SK-N-SH treated with all-trans-retinoic acid at 6 μM for 48 hours (cell line): ENCODE results near the gene NAIP.
"Not testable (repeated sequence)": the region's sequence is repeated elsewhere in the genome, so short reads cannot be mapped to it uniquely, and the experiment has no call there.

ENCODE experiments used
- ARNTL ChIP-seq: fragments of 450-650 bp; formaldehyde crosslinking; IDR thresholded peaks from 2 replicates; pipeline ENCODE4 v1.5.0; 2020; ENCODE audit warnings: low read depth, mild to moderate bottlenecking, moderate library complexity, borderline replicate concordance
- BACH2 ChIP-seq: fragments of 250-450 bp; sonication (Bioruptor Pico); IDR thresholded peaks from 2 replicates; pipeline ENCODE4 v1.9.0; 2021; ENCODE audit warnings: mild to moderate bottlenecking, borderline replicate concordance
- CSDC2 ChIP-seq: fragments of 250-450 bp; sonication (Bioruptor Pico); IDR thresholded peaks from 2 replicates; pipeline ENCODE4 v1.5.0; 2020; ENCODE audit warnings: mild to moderate bottlenecking, moderate library complexity
- GLIS3 ChIP-seq: fragments of 250-450 bp; sonication (Bioruptor Pico); IDR thresholded peaks from 2 replicates; pipeline ENCODE4 v1.5.0; 2020; ENCODE audit warnings: mild to moderate bottlenecking, moderate library complexity
- OSR1 ChIP-seq: fragments of 250-450 bp; sonication (Bioruptor Pico); IDR thresholded peaks from 2 replicates; pipeline ENCODE4 v1.8.0; 2022; ENCODE audit warnings: moderate library complexity, mild to moderate bottlenecking, inconsistent platforms
- RARB ChIP-seq: fragments of 250-450 bp; sonication (Bioruptor Pico); IDR thresholded peaks from 2 replicates; pipeline ENCODE4 v1.8.0; 2021; ENCODE audit warnings: mild to moderate bottlenecking, moderate library complexity
- SNAI2 ChIP-seq: fragments of 250-450 bp; sonication (Bioruptor Pico); IDR thresholded peaks from 2 replicates; pipeline ENCODE4 v1.5.0; 2020; ENCODE audit warnings: mild to moderate bottlenecking, moderate library complexity
- ZC3H10 ChIP-seq: fragments of 250-450 bp; sonication (Bioruptor Pico); IDR thresholded peaks from 2 replicates; pipeline ENCODE4 v1.5.1; 2021; ENCODE audit warnings: mild to moderate bottlenecking, moderate library complexity
- ZNF565 ChIP-seq: fragments of 450-650 bp; formaldehyde crosslinking; conservative IDR thresholded peaks from 2 replicates; pipeline ENCODE4 v1.5.0; 2020; ENCODE audit warnings: low read depth, mild to moderate bottlenecking, moderate library complexity
- ZNF70 ChIP-seq: fragments of 450-650 bp; formaldehyde crosslinking; IDR thresholded peaks from 2 replicates; pipeline ENCODE4 v1.5.0; 2020; ENCODE audit warnings: mild to moderate bottlenecking, moderate library complexity
- ZNF8 ChIP-seq: fragments of 450-650 bp; formaldehyde crosslinking; IDR thresholded peaks from 2 replicates; pipeline ENCODE4 v1.5.0; 2020; ENCODE audit warnings: mild to moderate bottlenecking, moderate library complexity
- TF ChIP-seq, protein P1 (sequence below): fragments of 250-450 bp; sonication (Bioruptor Pico); IDR thresholded peaks from 2 replicates; pipeline ENCODE4 v1.5.1; 2020; ENCODE audit warnings: low read depth, mild to moderate bottlenecking, moderate library complexity
- TF ChIP-seq, protein P2 (sequence below): fragments of 250-450 bp; sonication (Bioruptor Pico); IDR thresholded peaks from 2 replicates; pipeline ENCODE4 v1.8.0; 2021; ENCODE audit warnings: low read depth, mild to moderate bottlenecking, moderate library complexity, borderline replicate concordance
- TF ChIP-seq, protein P3 (sequence below): fragments of 250-450 bp; sonication (Bioruptor Pico); IDR thresholded peaks from 2 replicates; pipeline ENCODE4 v1.8.0; 2020; ENCODE audit warnings: mild to moderate bottlenecking, moderate library complexity, borderline replicate concordance

DNA sequence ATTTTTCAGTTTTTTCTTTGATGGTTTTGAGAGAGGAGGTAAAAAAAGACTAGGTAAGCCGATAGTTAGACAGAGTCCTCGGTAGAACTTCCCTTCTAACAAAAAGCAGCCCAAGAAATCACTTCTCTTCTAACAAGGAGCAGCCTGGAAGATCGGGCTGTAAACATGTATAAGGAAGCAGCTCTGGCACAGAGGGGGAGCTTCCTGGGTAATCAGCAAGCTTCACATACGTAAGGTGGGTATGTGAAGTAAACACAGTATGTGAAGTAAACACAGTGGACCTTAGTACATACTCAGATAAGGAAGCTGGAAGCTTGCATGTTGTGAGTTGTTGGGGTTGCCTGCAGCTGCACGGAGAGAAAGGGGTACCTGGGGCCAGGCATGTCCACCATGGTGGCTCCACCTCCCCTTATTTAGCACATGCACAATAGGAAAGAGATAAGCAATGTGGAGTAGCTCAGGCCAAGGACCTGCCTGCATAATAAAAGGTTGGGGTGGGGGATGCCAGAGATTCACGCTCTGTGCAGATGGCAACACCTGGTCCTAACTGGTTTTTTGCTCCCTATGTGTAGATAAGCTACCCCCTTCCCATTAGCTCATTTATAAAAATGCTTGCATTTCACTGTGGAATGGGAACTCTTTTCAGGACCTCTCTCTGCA, 93.3 kb downstream of the NAIP start:
- not testable (repeated sequence) for TF ChIP-seq BACH2 (CRISPR knock-in tag); GLIS3 (CRISPR knock-in tag); ZNF8 (CRISPR knock-in tag); ZNF565 (CRISPR knock-in tag); OSR1; ZNF70 (CRISPR knock-in tag); SNAI2 (CRISPR knock-in tag); ZC3H10 (CRISPR knock-in tag); CSDC2 (CRISPR knock-in tag); RARB (CRISPR knock-in tag); ARNTL (CRISPR knock-in tag)
- TF ChIP-seq, protein P1, sequence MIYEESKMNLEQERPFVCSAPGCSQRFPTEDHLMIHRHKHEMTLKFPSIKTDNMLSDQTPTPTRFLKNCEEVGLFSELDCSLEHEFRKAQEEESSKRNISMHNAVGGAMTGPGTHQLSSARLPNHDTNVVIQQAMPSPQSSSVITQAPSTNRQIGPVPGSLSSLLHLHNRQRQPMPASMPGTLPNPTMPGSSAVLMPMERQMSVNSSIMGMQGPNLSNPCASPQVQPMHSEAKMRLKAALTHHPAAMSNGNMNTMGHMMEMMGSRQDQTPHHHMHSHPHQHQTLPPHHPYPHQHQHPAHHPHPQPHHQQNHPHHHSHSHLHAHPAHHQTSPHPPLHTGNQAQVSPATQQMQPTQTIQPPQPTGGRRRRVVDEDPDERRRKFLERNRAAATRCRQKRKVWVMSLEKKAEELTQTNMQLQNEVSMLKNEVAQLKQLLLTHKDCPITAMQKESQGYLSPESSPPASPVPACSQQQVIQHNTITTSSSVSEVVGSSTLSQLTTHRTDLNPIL (CRISPR knock-in tag), result not testable (repeated sequence)
- TF ChIP-seq, protein P2, sequence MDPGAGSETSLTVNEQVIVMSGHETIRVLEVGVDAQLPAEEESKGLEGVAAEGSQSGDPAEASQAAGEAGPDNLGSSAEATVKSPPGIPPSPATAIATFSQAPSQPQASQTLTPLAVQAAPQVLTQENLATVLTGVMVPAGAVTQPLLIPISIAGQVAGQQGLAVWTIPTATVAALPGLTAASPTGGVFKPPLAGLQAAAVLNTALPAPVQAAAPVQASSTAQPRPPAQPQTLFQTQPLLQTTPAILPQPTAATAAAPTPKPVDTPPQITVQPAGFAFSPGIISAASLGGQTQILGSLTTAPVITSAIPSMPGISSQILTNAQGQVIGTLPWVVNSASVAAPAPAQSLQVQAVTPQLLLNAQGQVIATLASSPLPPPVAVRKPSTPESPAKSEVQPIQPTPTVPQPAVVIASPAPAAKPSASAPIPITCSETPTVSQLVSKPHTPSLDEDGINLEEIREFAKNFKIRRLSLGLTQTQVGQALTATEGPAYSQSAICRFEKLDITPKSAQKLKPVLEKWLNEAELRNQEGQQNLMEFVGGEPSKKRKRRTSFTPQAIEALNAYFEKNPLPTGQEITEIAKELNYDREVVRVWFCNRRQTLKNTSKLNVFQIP (CRISPR knock-in tag), result not testable (repeated sequence)
- TF ChIP-seq, protein P3, sequence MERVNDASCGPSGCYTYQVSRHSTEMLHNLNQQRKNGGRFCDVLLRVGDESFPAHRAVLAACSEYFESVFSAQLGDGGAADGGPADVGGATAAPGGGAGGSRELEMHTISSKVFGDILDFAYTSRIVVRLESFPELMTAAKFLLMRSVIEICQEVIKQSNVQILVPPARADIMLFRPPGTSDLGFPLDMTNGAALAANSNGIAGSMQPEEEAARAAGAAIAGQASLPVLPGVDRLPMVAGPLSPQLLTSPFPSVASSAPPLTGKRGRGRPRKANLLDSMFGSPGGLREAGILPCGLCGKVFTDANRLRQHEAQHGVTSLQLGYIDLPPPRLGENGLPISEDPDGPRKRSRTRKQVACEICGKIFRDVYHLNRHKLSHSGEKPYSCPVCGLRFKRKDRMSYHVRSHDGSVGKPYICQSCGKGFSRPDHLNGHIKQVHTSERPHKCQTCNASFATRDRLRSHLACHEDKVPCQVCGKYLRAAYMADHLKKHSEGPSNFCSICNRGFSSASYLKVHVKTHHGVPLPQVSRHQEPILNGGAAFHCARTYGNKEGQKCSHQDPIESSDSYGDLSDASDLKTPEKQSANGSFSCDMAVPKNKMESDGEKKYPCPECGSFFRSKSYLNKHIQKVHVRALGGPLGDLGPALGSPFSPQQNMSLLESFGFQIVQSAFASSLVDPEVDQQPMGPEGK (CRISPR knock-in tag), result not testable (repeated sequence)
